Gastroesophageal sphincter (tissue), 3 donors: ENCODE data around the gene TRDN.

Experiments used
- CTCF ChIP-seq, 4 experiments: fragments of 200-600 bp in 2 of 4; fragments of 450-650 bp in 2 of 4; sonication (generic) in 1 of 4; IDR thresholded peaks; one replicate each; pipeline ENCODE4 v1.5.1; 2017 to 2019; ENCODE audit warnings: antibody characterized with exemption in 4 of 4, mild to moderate bottlenecking in 2 of 4, moderate library complexity in 2 of 4
- EP300 ChIP-seq: sonication (generic); formaldehyde crosslinking; IDR thresholded peaks from one replicate; pipeline ENCODE4 v1.6.1; 2017; ENCODE audit warnings: antibody characterized with exemption, mild to moderate bottlenecking
- POLR2A ChIP-seq, 2 donors: fragments of 450-650 bp; IDR thresholded peaks; one replicate each; pipeline ENCODE4 v1.6.1; 2017; ENCODE audit warnings: antibody characterized with exemption in 2 of 2, mild to moderate bottlenecking in 2 of 2, moderate library complexity in 1 of 2
- POLR2AphosphoS5 ChIP-seq: sonication (generic); formaldehyde crosslinking; IDR thresholded peaks from one replicate; pipeline ENCODE4 v1.6.1; 2017; ENCODE audit warnings: antibody characterized with exemption

GRCh38 chr6:123638865-123639264, 2.1 kb upstream of the TRDN start:
- TF ChIP-seq CTCF (IDR thresholded peaks at IDR 0.05) = no peak
- no peak for TF ChIP-seq POLR2A (IDR thresholded peaks at IDR 0.05)
- no peak for TF ChIP-seq EP300
- no peak for TF ChIP-seq POLR2AphosphoS5
